Measurements from ENCODE around the gene PIAS2.

DNA sequence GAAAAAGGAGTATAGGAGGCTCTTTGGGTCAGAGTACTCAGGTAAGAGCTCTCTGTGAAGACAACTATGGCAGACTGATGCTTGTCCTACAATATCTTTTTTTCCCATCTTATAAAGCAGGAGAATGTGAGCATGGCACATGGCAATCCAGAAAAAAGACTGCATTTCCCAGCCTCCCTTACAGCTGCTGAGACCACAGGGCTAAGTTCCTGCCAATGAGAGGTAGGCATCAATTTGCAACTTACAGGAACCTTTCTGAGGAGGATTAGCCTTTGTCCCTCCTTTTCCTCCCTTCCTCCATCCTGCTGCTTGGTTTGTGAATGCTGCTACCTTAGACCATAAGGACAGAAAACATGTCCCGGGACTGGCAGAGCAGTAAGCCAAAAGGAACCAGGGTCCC is 122.7 kb downstream of the PIAS2 start:
- TF ChIP-seq YY1 (IDR thresholded peaks at IDR 0.05; ENCODE audit: insufficient read depth, insufficient read length) (no peak), ZNF274 (IDR thresholded peaks at IDR 0.05; ENCODE audit: low read depth, low read length) (no peak)

All from NT2/D1 (cell line).